HG03139 (cell line): Measurements from ENCODE around the gene SLC25A25.
"Not testable (repeated sequence)": the region's sequence is repeated elsewhere in the genome, so short reads cannot be mapped to it uniquely, and the experiment has no call there.

Source experiments
- ATAC-seq: cut with Tn5 transposase; IDR thresholded peaks from one replicate; pipeline ENCODE4 v1.9.1; 2021; ENCODE audit not compliant: unreplicated experiment

SLC25A25 gene

DNA sequence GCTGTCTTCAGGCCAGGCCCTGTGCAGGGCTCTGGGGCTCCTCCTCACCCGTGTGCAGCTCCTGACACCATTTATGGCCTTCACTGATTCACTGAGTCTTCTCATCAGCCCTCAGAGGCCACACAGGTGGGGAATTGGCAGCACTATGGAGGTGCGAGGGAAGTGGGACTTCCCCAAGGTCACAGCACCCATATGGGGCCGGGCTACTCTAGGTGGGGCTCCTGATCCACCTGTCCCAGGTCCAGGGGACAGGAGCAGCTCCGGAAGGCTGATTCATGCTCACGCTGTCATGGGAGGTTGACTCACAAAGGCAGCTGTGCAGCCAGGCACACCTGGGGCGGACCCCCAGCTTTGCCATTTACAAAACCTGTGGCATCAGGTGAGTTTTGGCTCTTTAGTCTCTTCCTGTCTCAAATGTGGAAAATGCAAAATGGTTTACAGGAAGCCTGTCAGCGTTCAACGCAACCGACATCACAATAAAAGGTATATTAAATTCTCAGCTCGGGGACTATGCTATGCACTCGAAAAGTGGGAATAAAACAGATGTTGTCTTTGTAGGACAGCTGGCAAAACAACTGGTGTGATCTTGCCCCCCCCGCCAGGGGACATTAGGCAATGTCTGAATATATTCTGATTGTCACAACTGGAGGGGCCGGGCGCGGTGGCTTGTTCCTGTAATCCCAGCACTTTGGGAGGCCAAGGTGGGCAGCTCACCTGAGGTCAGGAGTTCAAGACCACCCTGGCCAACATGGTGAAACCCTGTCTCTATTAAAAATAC is 15.9 kb upstream of the SLC25A25 start:
- no peak for ATAC-seq

DNA sequence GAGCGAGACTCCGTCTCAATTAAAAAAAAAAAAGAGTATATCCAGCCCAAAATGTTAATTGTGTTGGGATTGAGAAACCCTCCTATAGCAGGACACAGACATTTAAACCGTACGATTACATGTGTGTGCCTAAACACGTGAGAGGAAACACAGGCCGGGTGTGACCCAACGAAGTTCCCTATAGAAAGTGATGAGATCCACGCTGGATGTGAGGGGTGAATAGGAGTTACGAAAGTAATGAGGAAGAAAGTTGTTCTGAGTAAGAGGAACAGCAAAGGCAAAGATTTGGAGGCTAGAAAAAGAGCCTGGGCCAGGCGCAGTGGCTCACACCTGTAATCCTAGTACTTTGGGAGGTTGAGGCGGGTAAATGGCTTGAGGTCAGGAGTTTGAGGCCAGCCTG is 14.5 kb upstream of the SLC25A25 start:
- no peak for ATAC-seq

DNA sequence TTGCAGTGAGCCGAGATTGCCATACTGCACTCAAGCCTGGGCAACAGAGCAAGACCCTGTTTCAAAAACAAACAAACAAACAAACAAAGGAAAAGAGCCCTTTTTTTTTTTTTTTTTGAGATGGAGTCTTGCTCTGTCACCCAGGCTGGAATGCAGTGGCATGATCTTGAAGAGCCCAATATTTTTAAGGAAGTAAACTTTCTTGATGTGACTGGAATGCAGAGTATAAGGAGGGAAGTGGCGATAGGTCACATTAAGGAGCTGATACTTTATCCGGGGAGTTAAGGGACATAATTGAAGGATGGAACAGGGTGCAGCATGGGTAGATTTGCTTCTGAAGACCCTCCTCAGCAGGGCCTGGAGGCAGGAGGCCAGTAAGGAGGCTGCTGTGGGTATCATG is 13.9 kb upstream of the SLC25A25 start:
- no peak for ATAC-seq

DNA sequence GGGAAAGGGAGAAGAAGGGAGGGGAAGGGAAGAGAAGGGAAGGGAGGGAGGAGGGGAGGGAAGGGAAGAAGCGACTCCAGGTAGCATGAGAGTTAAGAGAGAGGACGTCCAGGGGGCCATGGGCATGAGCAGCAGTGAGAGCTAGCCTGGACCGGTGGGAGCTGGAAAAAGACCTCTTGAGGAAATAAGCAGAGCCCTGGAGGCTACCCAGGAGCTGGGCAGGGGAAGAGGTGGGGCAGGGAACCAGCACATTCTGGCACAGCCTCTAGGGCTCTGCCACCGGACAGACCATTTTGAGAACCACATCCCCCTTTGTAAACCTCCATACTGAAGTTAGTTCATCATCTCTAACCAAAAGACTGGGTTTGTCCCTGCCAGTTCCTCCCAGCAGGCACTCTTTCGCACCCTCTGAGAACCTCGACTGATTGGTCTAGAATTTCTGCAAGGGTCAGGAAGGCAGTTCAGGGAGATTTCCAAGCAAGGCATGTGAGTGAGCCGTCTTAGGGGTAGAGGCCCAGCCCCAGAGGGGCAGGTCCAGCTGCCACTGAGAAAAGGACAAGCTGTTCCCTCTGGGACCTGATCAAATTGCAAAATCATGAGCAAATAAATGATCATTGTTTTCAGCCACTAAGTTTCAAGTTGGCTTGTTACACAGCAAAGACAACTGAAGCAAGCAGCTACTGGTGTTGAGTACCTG is 12.5 kb upstream of the SLC25A25 start:
- no peak for ATAC-seq

DNA sequence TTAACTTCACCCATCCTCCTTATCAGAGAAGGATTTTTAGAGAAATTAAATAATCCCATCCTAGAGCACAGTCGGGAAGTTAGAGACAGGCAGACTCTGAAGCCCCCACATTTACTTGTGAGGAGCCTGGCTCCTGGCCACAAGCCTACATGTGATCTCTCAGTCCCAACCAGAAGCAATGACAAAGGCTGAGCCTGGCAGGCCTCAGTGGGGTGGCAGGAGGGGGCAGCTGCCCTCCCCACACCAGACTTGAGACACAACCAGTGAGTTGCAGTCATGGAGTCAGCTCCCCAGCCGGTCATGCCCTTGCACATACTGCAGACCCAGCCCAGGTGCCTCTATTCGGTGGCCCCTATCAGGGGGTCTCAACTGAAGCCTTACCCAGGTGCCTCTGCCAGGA is 11.9 kb upstream of the SLC25A25 start:
- ATAC-seq, result no peak

DNA sequence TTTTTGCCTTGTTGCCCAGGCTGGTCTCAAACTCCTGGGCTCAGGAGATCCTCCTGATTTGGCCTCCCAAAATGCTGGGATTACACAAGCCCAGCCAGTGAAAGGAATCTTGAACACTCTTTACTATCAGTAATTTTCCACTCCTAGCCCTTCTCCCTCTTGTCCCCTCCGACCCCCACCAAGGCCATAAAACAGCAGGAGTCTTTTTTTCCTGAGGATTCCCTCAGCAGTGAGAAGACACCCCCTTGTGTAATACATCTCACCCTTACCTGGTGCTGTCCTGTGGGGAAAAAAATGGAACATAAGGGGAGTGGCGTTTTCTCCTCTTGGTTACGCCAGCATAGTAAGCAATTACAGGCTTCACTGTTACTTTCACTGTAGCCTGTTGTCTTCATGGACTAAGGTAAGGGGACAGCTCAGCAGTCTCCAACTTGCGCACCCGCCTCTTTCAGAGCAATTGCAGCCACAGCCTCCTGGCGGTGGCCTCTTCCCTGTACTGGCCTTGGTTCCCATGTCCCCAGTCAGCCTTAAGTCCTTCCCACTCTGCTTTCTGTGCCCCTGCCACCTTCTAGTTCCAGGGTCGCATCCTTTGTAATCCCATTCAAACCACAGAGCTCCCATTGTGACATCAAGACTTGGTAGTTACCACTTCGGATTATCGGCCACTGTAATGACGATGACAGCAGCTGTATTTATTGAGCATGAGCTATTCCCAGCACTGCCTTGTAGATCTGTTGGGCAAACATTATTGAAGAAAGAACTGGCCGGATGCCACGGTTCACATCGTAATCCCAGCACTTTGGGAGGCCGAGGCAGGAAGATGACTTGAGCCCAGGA is 10.9 kb upstream of the SLC25A25 start:
- no peak for ATAC-seq

DNA sequence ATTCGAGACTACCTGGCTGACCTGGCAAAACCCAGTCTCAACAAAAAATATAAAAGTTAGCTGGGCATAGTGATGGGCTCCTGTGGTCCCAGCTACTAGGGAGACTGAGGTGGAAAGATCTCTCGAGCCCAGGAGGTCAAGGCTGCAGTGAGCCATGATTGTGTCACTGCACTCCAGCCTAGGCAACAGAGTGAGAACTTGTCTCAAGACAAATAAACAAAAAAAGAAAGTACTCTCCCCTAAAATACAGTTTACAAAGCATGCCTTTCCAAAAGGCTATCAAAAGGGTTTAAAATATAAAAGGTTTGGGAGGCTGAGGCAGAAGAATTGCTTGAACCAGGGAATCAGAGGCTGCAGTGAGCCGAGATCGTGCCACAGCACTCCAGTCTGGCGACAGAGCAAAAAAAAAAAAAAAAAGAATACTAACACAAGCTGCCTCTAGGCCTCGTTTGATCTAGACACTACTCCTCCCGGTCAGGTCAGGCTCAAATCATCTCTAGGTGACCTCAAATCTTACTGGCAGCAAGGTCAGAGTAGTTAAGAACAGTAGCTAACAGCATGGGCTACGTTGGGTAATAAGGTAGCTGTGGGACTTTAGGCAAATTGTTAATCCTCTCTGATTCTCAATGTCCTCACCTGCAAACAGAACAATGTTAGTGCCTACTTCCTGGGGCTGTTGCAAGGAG is 10.2 kb upstream of the SLC25A25 start:
- no peak for ATAC-seq

DNA sequence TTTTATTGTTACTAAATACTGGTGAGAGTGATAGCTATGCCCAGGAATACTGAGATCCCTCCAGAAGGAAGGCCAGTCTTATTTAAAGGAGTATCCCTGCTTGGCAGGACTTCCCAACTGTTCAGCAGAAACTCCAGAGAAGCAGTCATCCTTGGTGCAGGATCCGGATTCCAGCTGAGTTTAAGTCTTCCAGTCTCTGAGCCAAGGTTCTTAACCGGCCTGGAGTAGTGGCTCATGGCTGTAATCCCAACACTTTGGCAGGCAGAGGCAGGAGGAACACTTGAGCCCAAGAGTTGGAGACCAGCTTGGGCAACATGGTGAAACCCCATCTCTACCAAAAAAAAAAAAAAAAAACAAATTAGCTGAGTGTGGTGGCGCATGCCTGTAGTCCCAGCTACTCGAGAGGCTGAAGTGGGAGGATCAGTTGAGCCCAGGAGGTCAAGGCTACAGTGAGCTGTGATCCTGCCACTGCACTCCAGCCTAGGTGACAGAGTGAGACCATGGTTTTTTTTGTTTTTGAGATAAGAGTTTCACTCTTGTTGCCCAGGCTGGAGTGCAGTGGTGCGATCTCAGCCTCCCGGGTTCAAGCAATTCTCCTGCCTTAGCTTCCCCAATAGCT is 8.6 kb upstream of the SLC25A25 start:
- no peak for ATAC-seq

DNA sequence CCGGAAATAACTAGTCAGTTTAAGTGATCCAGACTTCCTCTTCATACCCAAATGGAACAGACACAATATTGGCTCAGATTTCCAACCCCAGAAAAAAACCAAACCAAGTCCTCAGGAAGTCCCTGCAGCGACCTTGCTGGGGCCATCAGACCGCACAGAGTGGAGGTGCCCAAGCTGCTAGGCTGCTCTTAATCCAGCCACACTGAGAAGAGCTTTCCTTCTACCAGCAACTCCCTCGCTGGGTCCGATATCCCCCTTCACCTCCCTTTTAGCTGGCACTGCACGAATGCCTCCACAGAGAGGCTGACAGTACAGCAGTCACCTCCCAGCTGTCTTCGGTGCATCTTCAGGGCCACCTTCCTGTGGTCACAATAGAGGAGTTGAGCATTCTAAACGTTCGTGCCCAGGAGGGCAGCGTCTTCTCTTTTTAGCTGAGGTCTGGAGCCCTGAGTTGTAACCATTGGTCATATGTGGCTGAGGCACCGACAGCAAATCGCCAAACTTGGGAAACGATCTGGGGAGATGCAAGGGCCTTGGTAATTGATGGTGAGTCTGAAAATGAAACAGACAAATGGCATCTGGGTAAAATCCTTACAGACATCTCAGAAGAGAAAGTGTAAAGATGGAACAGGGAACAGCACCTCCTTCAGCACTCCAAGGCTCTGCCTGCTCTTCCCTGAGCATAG is 6.6 kb upstream of the SLC25A25 start:
- no peak for ATAC-seq

DNA sequence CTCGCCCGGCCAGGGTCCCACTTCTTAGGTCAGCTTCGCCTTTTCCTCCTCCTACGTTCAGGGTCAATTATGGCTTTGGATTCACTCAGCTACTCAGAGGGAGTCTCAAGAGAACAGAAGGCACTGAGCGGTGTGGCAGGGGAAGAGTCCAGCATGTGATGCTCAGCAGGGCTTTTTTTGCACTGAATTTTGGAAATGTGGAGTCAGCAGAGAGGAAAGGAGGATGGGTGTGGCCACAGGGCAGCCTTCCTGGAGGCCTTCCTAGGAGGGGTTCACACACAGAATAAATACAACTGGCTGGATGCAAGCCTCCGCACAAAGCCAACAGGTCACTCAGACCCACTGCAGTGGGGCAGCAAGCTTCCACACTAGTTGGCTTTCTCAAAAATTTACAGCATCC is 5.8 kb upstream of the SLC25A25 start:
- no peak for ATAC-seq

DNA sequence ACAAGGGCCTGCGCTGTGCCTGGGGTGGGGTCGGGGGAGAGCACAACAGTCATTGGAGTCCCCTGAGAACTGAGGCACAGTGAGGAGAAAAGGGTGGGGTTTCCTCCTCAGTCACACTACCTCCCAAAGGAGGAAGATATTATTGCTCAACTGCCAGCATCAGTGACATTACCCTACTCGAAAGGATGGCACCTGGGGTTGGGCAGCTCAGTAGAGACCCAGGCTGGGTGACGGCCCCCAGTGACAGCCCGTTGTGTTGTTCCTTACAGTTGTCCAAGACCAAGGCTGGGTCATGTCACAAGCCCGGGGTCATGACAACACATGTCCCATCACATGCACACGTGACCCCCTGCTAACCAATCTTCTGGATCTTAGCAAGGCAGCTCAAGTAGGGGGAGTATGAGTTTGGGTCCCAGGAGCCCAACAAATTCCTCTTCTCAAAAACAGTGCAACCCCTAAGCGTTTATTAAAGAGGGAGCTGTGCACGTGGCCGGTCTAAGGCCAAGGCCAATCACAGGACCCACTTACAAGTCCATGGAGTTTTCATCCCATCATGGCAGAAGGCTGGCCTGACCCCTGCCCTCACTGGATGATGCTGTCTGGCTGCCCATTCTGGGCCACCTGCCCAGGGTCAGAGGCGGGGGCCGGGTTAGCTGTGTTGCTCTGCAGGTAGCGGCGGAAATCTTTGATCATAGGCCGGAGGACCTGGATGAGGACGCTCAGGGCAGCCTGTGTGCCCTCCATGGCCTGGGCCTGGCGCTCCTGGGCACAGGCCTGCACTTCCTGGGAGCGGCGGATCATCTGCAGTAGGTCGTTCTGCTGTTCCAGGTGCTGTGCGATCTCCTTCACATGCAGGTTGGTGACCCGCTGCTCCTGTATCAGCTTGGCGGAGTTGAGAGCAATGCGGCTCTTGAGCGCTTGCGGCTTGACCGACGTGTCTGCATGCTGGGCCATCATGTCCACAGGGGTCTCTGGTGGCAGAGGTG is 4.9 kb upstream of the SLC25A25 start:
- no peak for ATAC-seq

DNA sequence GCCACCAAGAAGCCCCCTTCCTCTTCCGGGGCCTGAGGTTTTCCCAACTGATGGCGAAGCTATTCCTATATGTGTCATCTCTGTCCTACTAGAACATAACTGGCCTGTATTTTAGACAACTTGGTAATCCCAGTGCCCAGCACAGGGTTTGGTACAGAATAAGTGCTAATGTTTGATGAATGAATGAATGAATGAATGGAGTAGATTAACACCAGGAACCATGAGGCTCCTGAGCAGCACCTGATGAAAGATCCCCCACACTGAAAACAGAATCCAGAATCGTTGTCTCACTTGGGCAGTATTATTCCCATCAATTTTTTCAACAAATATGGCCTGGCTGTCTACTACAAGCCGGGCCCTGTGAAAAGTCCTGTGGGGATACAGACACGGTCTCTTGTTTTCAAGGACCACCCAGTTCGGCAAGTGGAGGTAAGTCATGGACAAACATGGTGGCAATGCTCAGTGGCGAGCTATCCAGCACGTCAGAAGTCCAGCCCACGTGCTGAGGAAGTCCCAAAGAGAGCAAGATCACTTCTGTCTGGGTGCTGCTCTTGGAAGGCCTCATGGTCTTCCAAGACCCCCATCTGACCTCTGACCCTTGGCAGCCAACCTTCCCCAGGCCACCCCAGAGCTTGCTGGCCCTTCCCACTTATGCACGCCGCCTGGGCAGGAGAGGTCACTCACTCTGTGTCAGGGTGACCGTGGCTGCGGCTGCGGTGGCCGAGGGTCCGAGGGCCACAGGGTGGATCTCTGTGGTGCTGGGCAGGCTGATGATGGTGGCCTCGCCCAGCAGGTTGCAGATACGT is 1.9 kb upstream of the SLC25A25 start:
- ATAC-seq, result no peak

DNA sequence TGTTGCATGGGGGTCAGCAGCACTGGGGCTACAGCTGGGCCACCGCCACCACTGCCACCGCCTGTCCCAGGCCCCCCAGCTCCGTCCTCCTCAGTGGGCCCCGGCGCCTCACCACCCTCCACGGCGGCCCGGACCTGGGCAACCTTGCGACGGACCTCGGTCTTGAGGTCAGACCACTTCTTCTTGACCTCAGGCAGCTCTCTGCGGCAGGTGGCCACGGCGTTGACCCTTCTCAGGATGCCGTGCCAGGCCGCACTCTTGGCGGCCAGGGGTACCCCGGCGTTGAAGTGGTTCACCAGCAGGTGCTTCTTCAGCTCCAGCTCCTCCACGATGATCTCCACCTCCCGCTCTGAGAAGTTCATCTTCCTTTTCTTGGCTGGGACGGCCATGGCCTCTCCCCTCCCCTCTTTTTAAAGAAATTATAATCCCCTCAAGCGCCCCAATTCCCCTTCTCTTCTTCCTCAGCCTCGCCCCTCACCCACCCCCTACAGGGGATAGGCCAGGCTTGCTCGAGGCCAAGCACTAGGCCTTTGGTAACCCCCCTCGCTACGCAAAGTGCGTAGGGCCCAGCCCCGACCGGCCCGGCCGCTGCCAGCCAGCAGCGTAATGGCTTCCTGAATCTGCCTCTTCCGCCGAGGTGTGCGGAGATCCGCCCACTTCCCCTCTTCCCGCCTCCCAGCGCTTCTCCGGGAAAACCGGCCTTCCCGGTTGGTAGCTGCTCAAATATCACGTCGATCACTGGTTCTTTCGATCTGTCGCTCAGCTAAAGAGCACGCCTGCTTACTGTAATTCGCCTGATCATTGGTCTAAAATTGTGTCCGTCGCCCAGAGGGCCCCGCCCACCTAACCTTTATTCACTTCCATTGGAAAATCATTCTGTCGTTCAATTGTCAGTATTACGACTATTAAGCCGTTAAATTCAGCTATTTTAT is 1.1 kb upstream of the SLC25A25 start, which contains the start of gene NAIF1:
NAIF1 (minus strand) TSS at position 608 of the 932 bp plus-strand sequence; CDS start at position 389, 219 bp downstream.
- ATAC-seq, result peak; percentile 51

DNA sequence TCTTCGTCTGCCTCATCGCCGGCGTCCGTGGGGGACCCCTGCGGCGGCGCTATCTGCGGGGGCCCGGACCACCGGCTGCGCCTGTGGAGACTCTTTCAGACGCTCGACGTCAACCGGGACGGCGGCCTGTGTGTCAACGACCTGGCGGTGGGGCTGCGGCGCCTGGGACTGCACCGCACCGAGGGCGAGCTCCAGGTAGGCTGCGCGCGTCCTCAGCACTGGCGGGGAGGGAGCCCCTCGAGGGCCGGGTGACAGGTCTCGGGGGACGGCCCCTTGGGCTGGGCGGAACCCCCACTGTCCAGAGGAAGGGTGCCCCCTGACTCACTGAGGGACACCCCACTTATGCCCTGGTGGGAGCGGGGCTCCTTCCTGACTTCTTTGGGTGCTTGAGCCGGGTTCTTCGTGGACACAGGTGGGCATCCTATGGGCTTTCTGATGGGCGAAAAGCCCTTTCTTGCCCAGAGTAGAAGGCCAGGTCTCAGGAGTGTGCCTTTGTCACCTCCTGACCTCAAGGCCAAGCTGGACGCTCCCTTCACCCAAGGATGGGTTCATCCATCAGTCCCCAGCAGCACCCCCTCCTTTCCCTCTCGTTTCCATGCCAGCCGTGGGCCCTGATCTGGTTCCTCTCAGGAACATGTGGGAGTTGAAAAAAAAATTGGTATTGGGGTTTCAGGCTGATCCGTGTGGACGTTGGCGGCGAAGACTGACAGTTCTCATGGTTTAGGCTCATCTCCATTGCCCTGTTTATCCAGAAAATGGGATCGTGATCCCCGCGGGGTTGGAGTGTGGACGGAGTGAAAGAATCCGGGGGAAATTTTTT is 564 bp downstream of the SLC25A25 start:
- ATAC-seq, result peak; percentile 4

DNA sequence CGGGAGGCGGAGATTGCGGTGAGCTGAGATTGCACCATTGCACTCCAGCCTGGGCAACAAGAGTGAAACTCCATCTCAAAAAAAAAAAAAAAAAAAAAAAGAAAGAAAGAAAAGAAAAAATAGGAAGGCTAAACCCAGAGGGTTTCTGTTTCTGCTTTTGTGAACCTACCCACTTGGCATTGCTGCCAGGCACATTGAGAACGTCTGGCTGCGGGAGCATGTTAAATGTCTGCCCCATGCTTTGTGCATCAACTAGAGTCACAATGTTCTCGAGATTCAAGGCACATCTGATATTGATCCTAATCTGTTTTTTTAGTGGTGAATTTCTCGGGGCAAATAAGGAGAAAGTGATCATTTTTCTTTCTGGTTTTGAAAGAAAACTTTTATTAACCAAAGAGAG is 2.8 kb downstream of the SLC25A25 start:
- no peak for ATAC-seq

DNA sequence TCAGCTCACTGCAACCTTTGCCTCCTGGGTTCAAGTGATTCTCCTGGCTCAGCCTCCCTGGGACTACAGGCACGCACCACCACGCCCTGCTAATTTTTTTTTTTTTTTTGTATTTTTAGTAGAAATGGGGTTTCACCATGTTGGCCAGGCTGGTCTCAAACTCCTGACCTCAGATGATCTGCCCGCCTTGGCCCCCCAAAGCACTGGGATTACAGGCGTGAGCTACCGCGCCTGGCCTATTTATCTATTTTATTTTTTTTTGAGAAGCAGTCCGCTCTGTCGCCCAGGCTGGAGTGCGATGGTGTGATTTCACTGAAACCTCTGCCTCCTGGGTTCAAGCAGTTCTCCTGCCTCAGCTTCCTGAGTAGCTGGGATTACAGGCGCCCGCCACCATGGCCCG is 3.4 kb downstream of the SLC25A25 start:
- not testable (repeated sequence) for ATAC-seq
